ENCODE data around the gene HBG1. TPM values are rescaled to one million over a fixed set of nuclear protein-coding genes. Genes with fewer than 3 reads are reported as not detected.
"Not testable (repeated sequence)": the region's sequence is repeated elsewhere in the genome, so short reads cannot be mapped to it uniquely, and the experiment has no call there.

Gene HBG1
- total RNA-seq = not detected in 2 replicates

DNA sequence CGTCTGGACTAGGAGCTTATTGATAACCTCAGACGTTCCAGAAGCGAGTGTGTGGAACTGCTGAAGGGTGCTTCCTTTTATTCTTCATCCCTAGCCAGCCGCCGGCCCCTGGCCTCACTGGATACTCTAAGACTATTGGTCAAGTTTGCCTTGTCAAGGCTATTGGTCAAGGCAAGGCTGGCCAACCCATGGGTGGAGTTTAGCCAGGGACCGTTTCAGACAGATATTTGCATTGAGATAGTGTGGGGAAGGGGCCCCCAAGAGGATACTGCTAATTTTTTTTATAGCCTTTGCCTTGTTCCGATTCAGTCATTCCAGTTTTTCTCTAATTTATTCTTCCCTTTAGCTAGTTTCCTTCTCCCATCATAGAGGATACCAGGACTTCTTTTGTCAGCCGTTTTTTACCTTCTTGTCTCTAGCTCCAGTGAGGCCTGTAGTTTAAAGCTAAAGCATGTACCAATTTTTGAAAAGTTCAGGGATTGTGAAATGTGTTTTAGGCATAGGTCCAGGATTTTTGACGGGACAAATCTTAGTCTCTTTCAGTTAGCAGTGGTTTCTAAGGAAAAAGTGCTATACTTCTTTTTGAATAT is at the start of gene HBG1:
HBG1 (minus strand) TSS at position 51 of the 590 bp plus-strand sequence. CDS start 53 bp downstream, outside the sequence.
- H3K4me3 ChIP-seq (ENCODE audit: low read depth, low read length) = not testable (repeated sequence)
- DNase-seq (ENCODE audit: low read depth) = peak; percentile 8

DNA sequence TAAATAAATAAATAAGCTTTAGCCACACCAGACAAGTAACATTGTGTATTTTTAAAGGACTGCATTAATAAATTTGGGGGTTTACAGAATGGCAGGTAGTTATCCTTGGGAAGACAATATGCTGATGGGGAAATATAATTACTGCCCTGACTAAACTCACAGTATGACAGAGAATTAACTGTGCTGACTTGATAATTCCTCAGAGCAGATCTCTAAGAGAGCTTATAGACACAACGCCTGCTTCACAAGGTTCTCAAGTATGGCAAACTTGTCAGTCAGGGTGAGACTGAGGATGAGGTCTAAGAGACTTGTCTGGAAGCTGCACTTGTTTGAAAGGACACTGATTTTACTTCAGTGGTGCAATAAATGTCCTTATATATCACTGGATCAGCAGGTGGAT is 48.8 kb upstream of the HBG1 start:
- DNase-seq (ENCODE audit: low read depth) = no peak
- H3K4me3 ChIP-seq (ENCODE audit: low read depth, low read length) = no peak overlapping the region
- no peak for TF ChIP-seq CTCF (IDR thresholded peaks at IDR 0.05; ENCODE audit: insufficient read depth, low read depth, low read length)

- TF ChIP-seq CTCF (IDR thresholded peaks at IDR 0.05; ENCODE audit: insufficient read depth, low read depth, low read length) = no peak
- H3K4me3 ChIP-seq (ENCODE audit: low read depth, low read length) = no peak overlapping the region
- no peak for DNase-seq (ENCODE audit: low read depth)
Observed at GRCh38 chr11:5297721-5298323, 48.2 kb upstream of the HBG1 start.

GRCh38 chr11:5294342-5294995 is 44.8 kb upstream of the HBG1 start:
- H3K4me3 ChIP-seq (ENCODE audit: low read depth, low read length); DNase-seq (ENCODE audit: low read depth): not testable (repeated sequence)

GRCh38 chr11:5293028-5293427 is 43.4 kb upstream of the HBG1 start:
- DNase-seq (ENCODE audit: low read depth) = no peak
- no peak overlapping the region for H3K4me3 ChIP-seq (ENCODE audit: low read depth, low read length)
- TF ChIP-seq CTCF (IDR thresholded peaks at IDR 0.05; ENCODE audit: insufficient read depth, low read depth, low read length) = no peak

DNA sequence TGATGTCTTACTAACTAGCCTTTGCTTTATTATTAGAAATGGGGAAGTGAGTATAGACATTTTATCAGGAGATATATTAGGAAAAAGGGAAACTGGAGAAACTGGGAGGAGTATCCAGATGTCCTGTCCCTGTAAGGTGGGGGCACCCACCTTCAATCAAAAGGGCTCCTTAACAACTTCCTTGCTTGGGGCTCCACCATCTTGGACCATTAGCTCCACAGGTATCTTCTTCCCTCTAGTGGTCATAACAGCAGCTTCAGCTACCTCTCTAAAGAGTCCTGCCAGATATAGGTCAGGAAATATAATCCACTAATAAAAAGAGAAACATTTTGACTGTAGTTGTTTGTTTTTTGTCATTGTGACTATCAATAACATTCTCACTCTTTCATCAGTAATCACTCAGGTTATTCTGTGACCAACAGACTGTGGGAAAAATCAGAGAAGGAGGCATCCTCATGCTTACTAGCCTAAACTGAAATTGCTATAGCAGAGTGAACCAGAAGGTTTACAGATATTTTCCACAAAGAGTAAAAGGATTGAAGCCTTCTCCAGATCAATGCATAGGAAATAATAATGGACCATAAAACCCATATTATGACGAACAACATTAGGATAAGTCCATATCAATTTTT is 41.7 kb upstream of the HBG1 start:
- peak; percentile 81 for TF ChIP-seq CTCF (IDR thresholded peaks at IDR 0.05; ENCODE audit: insufficient read depth, low read depth, low read length)
- no peak overlapping the region for H3K4me3 ChIP-seq (ENCODE audit: low read depth, low read length)
- peak; percentile 58 for DNase-seq (ENCODE audit: low read depth)

- H3K4me3 ChIP-seq (ENCODE audit: low read depth, low read length) = no peak overlapping the region
- no peak for DNase-seq (ENCODE audit: low read depth)
- TF ChIP-seq CTCF (IDR thresholded peaks at IDR 0.05; ENCODE audit: insufficient read depth, low read depth, low read length) = no peak
Observed at GRCh38 chr11:5290106-5290505, 40.4 kb upstream of the HBG1 start.

Measured in fibroblast of villous mesenchyme (primary cell).